Suppressor macrophage (primary cell): Measurements from ENCODE around the gene CYB5A.
A peak's percentile ranks its signal among the peaks of the same experiment; 100 is the strongest.

Source experiments
- DNase-seq, 4 experiments: peaks; one replicate each; pipeline ENCODE4 v3.0.0-alpha.2; 2020 to 2022

CYB5A gene

DNA sequence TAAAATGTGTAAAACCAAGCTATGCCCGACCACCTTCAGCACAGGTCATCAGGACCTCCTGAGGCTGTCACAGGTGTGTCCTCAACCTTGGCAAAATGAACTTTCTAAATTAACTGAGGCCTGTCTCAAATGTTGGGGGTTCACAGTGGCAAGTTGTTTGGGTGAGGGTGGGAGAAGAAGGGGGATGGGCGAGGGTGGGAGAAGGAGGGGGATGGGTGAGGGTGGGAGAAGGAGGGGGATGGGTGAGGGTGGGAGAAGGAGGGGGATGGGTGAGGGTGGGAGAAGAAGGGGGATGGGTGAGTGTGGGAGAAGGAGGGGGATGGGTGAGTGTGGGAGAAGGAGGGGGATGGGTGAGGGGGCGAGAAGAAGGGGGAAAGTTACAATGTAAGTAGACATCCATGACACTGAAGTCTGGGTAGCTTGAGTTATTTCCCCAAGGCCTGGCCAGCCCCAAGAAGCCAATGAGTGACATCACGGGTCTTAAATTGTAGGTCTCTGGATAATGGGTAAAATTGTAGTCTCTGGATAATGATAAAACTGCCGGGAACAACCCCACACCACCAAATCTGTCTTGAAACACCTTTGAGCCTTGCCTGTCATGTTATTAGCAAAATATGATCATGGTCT is 87.1 kb downstream of the CYB5A start:
- DNase-seq: peak in 1 of 4 experiments; percentile 7

DNA sequence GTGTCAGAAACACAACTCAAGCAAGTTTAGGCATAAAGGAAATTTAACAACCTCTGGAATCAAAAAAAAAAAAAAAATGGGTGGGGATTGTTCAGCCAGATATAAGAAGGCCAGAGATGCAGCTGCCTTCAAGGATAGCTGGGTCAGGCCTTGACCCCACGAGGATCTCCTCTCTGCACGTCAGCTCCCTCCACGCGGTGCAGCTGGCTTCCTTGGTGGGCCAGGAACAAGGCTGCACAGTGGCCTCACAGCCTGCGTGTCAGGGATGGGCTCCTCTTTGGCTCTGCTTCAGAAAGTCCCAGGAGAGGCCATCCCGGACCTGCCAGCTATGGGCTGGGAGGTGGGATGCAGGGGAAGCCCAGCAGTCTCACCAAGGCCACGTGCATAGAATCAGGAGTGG is 88.0 kb downstream of the CYB5A start:
- DNase-seq: no peak
